D721Med (cell line): Measurements from ENCODE around the gene SCT.

Experiments used
- DNase-seq: peaks from one replicate; pipeline ENCODE4 v3.0.0; 2011; ENCODE audit warnings: low spot score; ENCODE audit not compliant: insufficient read length
- FAIRE-seq: peaks from 2 replicates; lab custom pipeline; 2011; peaks lifted over from hg19 to GRCh38; lab: Jason Lieb, UNC
- CTCF ChIP-seq: IDR thresholded peaks from 2 replicates; pipeline ENCODE4 v1.5.1; 2012; ENCODE audit warnings: mild to moderate bottlenecking, control low read depth; ENCODE audit not compliant: insufficient read depth; ENCODE audit errors: missing control alignments

SCT gene

GRCh38 chr11:595400-595799 is 31.6 kb downstream of the SCT start:
- no peak for FAIRE-seq
- TF ChIP-seq CTCF, result no peak
- DNase-seq, result no peak

- no peak for TF ChIP-seq CTCF
Observed at GRCh38 chr11:593347-593746, 33.6 kb downstream of the SCT start.

GRCh38 chr11:592918-593317 is 34.1 kb downstream of the SCT start:
- TF ChIP-seq CTCF, result no peak
- DNase-seq, result no peak
- no peak for FAIRE-seq

More at GRCh38 chr11:593347-593746, 33.6 kb downstream of the SCT start:
- no peak for FAIRE-seq
- DNase-seq, result no peak

- FAIRE-seq (no peak), DNase-seq (no peak)
- TF ChIP-seq CTCF, result no peak
Observed at GRCh38 chr11:592501-592900, 34.5 kb downstream of the SCT start.

GRCh38 chr11:590997-591396 is 36.0 kb downstream of the SCT start:
- DNase-seq (no peak), FAIRE-seq (no peak)
- no peak for TF ChIP-seq CTCF

GRCh38 chr11:589798-590197 is 37.2 kb downstream of the SCT start:
- no peak for TF ChIP-seq CTCF
- no peak for FAIRE-seq
- DNase-seq, result no peak

GRCh38 chr11:587978-588380 is 39.0 kb downstream of the SCT start:
- TF ChIP-seq CTCF, result no peak
- DNase-seq, result no peak
- FAIRE-seq, result no peak
